K562 (cell line): ENCODE measurements around the gene SLC5A11. TPM values are rescaled to one million over a fixed set of nuclear protein-coding genes. Genes with fewer than 3 reads are reported as not detected.

Source experiments
- ATAC-seq: fragments of 200-7000 bp; cut with Tn5 transposase; 3 replicates; pipeline ENCODE4 v1.9.1; 2020; ENCODE audit warnings: moderate library complexity
- BruUV-seq: library from RNA; stranded (reverse); fragments of 400-500 nt; replicated peaks from 2 replicates; lab custom pipeline; 2021; lab: Mats Ljungman, UMichigan
- CTCF ChIA-PET: fragments of 300-600 bp; formaldehyde crosslinking; extraction: SDS; loops from one replicate; lab custom pipeline; 2021; ENCODE audit warnings: low intra/inter-chr PET ratio; lab: Yijun Ruan, JAX
- POLR2A ChIA-PET: fragments of 300-600, 350-650 bp; sonication (Branson Sonifier 250); formaldehyde crosslinking; extraction: SDS; loops from one replicate; lab custom pipeline; 2021; ENCODE audit warnings: antibody characterized with exemption, inconsistent platforms; lab: Yijun Ruan, JAX
- DNase-seq, 4 experiments: peaks; one replicate each; pipeline versions ENCODE4 v3.0.0 to v3.0.0-alpha.2; 2011 to 2018; ENCODE audit warnings: low spot score in 3 of 4, mixed read lengths in 3 of 4; ENCODE audit errors: extremely low read depth in 1 of 4
- FAIRE-seq: peaks from 2 replicates; lab custom pipeline; 2011; peaks lifted over from hg19 to GRCh38; lab: Jason Lieb, UNC
- H2AFZ ChIP-seq: 2 replicates; pipeline ENCODE4 v1.6.0; 2011; ENCODE audit warnings: low read depth, low read length, control low read depth, inconsistent platforms
- H3K27ac ChIP-seq: fragments of 200-600 bp; 3 replicates; pipeline ENCODE4 v1.8.0; 2011; ENCODE audit warnings: low read depth, mild to moderate bottlenecking, control low read depth, inconsistent platforms, low read length, moderate library complexity, mixed read lengths; ENCODE audit errors: extremely low read depth
- H3K27me3 ChIP-seq, 2 experiments: fragments of 300-600 bp in 1 of 2; 2 replicates in 1 of 2; 3 replicates in 1 of 2; pipeline versions ENCODE4 v1.6.0 to v1.8.0; 2011; ENCODE audit warnings: inconsistent platforms in 2 of 2, low read length in 2 of 2, mild to moderate bottlenecking in 1 of 2, mixed read lengths in 1 of 2, moderate library complexity in 1 of 2; ENCODE audit not compliant: control insufficient read depth in 2 of 2, insufficient read depth in 2 of 2
- H3K36me3 ChIP-seq: fragments of 300-600 bp; 3 replicates; pipeline ENCODE4 v1.8.0; 2011; ENCODE audit warnings: mild to moderate bottlenecking, low read length, inconsistent platforms; ENCODE audit not compliant: control insufficient read depth, insufficient read depth
- H3K4me1 ChIP-seq, 2 experiments: fragments of 200-600 bp in 1 of 2; replicated peaks in 1 of 2; 2 replicates in 1 of 2; 3 replicates in 1 of 2; pipeline versions ENCODE4 v1.5.1 to v1.8.0; 2011; ENCODE audit warnings: inconsistent platforms in 2 of 2, low read length in 2 of 2, mild to moderate bottlenecking in 1 of 2, mixed read lengths in 1 of 2, moderate library complexity in 1 of 2; ENCODE audit not compliant: control insufficient read depth in 2 of 2, insufficient read depth in 2 of 2
- H3K4me2 ChIP-seq: 2 replicates; pipeline ENCODE4 v1.6.1; 2011; ENCODE audit warnings: low read length, control low read depth, inconsistent platforms, mixed read lengths; ENCODE audit not compliant: insufficient read depth
- H3K4me3 ChIP-seq: fragments of 200-600 bp; sonication (generic), shearing (Covaris generic); 2 replicates; pipeline ENCODE4 v1.5.1; 2016; ENCODE audit warnings: control low read depth, inconsistent platforms
- H3K79me2 ChIP-seq: fragments of 200-600 bp; 3 replicates; pipeline ENCODE4 v1.8.0; 2011; ENCODE audit warnings: low read length, inconsistent platforms; ENCODE audit not compliant: control insufficient read depth, insufficient read depth
- H3K9ac ChIP-seq, 2 experiments: 2 replicates each; pipeline versions ENCODE4 v1.6.0 to v1.6.1; 2011; ENCODE audit warnings: low read depth in 2 of 2, low read length in 2 of 2, control low read depth in 1 of 2, inconsistent platforms in 1 of 2, mild to moderate bottlenecking in 1 of 2, mixed read lengths in 1 of 2; ENCODE audit not compliant: insufficient read depth in 1 of 2
- H3K9me1 ChIP-seq: one replicate; pipeline ENCODE4 v1.6.0; 2011; ENCODE audit warnings: inconsistent platforms, mild to moderate bottlenecking, low read length, moderate library complexity; ENCODE audit not compliant: control insufficient read depth, insufficient read depth
- H3K9me3 ChIP-seq: replicated peaks from 2 replicates; pipeline ENCODE4 v1.5.1; 2011; ENCODE audit warnings: low read depth, low read length, inconsistent platforms; ENCODE audit not compliant: control insufficient read depth, insufficient read depth
- H4K20me1 ChIP-seq: replicated peaks from 2 replicates; pipeline ENCODE4 v1.6.1; 2011; ENCODE audit warnings: low read length, inconsistent platforms, mixed read lengths; ENCODE audit not compliant: control insufficient read depth, insufficient read depth
- CREM ChIP-seq: IDR thresholded peaks from 2 replicates; pipeline ENCODE4 v1.6.1; 2014; ENCODE audit warnings: antibody characterized with exemption, low read depth
- CSDE1 ChIP-seq, 2 experiments: fragments of 450-650 bp; IDR thresholded peaks; 2 replicates each; pipeline ENCODE4 v1.6.1; 2016; ENCODE audit warnings: mild to moderate bottlenecking in 1 of 2
- EHMT2 ChIP-seq: fragments of 450-650 bp; IDR thresholded peaks from 2 replicates; pipeline ENCODE4 v1.6.1; 2018; ENCODE audit warnings: antibody characterized with exemption
- GTF3C2 ChIP-seq: IDR thresholded peaks from 3 replicates; pipeline ENCODE4 v1.6.1; 2011; ENCODE audit warnings: borderline replicate concordance, mild to moderate bottlenecking, moderate library complexity; ENCODE audit not compliant: insufficient read length; ENCODE audit errors: extremely low read depth
- MAZ ChIP-seq, 2 experiments: fragments of 450-650 bp in 1 of 2; sonication (generic) in 1 of 2; formaldehyde crosslinking; IDR thresholded peaks in 1 of 2; conservative IDR thresholded peaks in 1 of 2; 2 replicates each; pipeline versions ENCODE4 v1.4.0 to v1.5.0; 2020; ENCODE audit warnings: mild to moderate bottlenecking in 1 of 2, missing genetic modification reagents in 1 of 2
- MIER1 ChIP-seq: fragments of 450-650 bp; IDR thresholded peaks from 2 replicates; pipeline ENCODE4 v1.6.1; 2016; ENCODE audit warnings: antibody characterized with exemption, mild to moderate bottlenecking, low read depth
- NR3C1 ChIP-seq: sonication (generic); formaldehyde crosslinking; IDR thresholded peaks from 2 replicates; pipeline ENCODE4 v1.8.1; 2022; ENCODE audit warnings: missing genetic modification reagents
- SPI1 ChIP-seq: IDR thresholded peaks from 2 replicates; pipeline ENCODE4 v1.6.1; 2011; ENCODE audit warnings: low read depth, low read length, control low read depth, borderline replicate concordance
- ZNF551 ChIP-seq: fragments of 250-450 bp; sonication (Bioruptor Pico); IDR thresholded peaks from 2 replicates; pipeline ENCODE4 v1.5.0; 2021; ENCODE audit warnings: mild to moderate bottlenecking, moderate library complexity
- WGBS: fragments of 100-300 bp; shearing (Covaris generic); methylation state at CpG from one replicate; pipeline ENCODE4 v1.1.6; 2016; ENCODE audit warnings: low coverage, mixed read lengths; ENCODE audit not compliant: insufficient coverage; ENCODE audit errors: missing lambda C conversion rate; 5-methylcytosine and 5-hydroxymethylcytosine counted together
- in situ Hi-C: fragments of 300-500 bp; cut with MboI; formaldehyde crosslinking; loops from 4 replicates; pipeline ENCODE4 v1.15.0; 2018; ENCODE audit warnings: inconsistent platforms, mixed read lengths
- intact Hi-C: fragments of 100-400 bp; cut with micrococcal nuclease; formaldehyde crosslinking; loops from 2 replicates; pipeline ENCODE4 v1.14.2; 2022
- polyA plus RNA-seq, 8 experiments: library from polyadenylated mRNA; depleted of rRNA in 4 of 8; stranded (reverse) in 5 of 8; unstranded in 3 of 8; fragments of >200 nt; fragmentation: Nextera tagmentation in 2 of 8; fragmentation: Illumina TruSeq in 1 of 8; extraction: Ambion mirVana in 2 of 8; extraction: Trizol in 1 of 8; gene quantifications; 2 replicates each; pipeline versions ENCODE4 v1.2.1 to v1.2.3, GENCODE V29; 2011 to 2014; ENCODE audit warnings: inconsistent platforms in 1 of 8, missing spikeins in 1 of 8
- total RNA-seq, 7 experiments: library from RNA; depleted of rRNA in 6 of 7; stranded (reverse); fragments of >200 nt in 6 of 7; fragmentation: Illumina TruSeq in 2 of 7; extraction: Trizol in 2 of 7; gene quantifications; 2 replicates each; pipeline versions ENCODE4 v1.2.1 to v1.2.3, GENCODE V29; 2011 to 2021; ENCODE audit warnings: low replicate concordance in 1 of 7
- TF ChIP-seq, protein P1 (sequence below), 2 experiments: fragments of 450-650 bp; IDR thresholded peaks; 2 replicates each; pipeline ENCODE4 v1.6.1; 2018; ENCODE audit warnings: mild to moderate bottlenecking in 2 of 2, low read depth in 1 of 2; ENCODE audit not compliant: partially characterized antibody in 2 of 2

Gene SLC5A11
- total and polyA plus RNA-seq, 9 of the 15 experiments (the other 6 are each of a cell fraction or from before 2014, with no cell fraction given) = 0.04 to 0.25 (median 0.11) TPM; not detected in 3

DNA sequence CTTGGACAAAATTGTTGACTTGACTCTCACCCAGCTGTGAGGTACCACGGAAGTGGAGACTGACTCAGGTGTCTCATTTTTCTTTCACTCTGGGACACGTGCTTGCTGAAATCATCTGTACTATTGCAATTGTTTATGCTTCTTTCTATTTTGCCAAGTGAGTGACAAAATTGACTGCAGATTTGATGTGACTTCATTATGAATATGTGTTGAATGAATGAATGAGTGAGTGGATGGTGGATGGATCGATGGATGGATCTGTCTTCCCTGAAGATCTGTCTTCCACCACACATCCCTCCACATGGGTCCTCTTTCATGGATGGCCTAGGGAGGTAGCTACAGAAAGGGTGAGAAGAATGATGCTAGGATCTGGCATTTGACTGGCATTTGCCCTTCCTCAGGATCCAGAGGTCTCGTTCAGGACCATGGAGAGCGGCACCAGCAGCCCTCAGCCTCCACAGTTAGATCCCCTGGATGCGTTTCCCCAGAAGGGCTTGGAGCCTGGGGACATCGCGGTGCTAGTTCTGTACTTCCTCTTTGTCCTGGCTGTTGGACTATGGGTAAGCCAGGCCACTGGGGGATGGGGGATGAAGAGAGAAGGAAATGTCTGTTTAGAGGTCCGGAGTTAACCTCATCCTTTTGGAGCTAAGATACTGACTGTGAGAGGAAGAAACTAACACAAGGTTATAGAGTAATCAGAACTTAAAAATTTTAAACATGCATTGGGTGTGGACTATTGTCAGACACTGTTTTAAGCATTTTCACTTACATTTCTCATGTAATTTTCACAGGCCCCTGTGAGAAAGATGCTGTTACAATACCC, 12.7 kb downstream of the SLC5A11 start:
- no peak overlapping the region for H3K4me2 ChIP-seq
- no peaks in the 10 kb centered on the region for H3K27me3 ChIP-seq
- 6% methylated on average over 9 of the region's 9 CpGs for WGBS
- POLR2A ChIA-PET = interaction anchor here (1.2 kb wide), 1 partner anchor 30 kb away, joined by 3 read pairs; no protein-coding TSS in a partner anchor
- peak; percentile 80 for ATAC-seq
- no peaks in the 10 kb centered on the region for H3K79me2 ChIP-seq
- H3K9me1 ChIP-seq = no peaks in the 10 kb centered on the region
- FAIRE-seq = peak; percentile 67
- H4K20me1 ChIP-seq = no peaks in the 10 kb centered on the region
- peak; percentile 67 to 76 (median 74) for DNase-seq
- in situ Hi-C loops (no loop called here), intact Hi-C loops (no loop called here)
- CTCF ChIA-PET = no interaction called here
- no peaks in the 10 kb centered on the region for H3K36me3 ChIP-seq
- no peak overlapping the region; a peak in 1 of 4 replicates for H3K9ac ChIP-seq
- H3K9me3 ChIP-seq = no peaks in the 10 kb centered on the region
- no peak overlapping the region for H2AFZ ChIP-seq
- peaks cover 0 to 5% of the 10 kb centered on the region in 2 experiments; a peak in 2 of 5 replicates for H3K4me1 ChIP-seq
- H3K27ac ChIP-seq = no peak overlapping the region
- H3K4me3 ChIP-seq = no peak overlapping the region
- BruUV-seq = no TSS peak
- no peak for TF ChIP-seq CSDE1 (IDR thresholded peaks at IDR 0.05)
- peak; percentile 31; the same call in 1 of the 2 replicates for TF ChIP-seq SPI1
- peak; percentile 95 for TF ChIP-seq MIER1
- TF ChIP-seq GTF3C2 = no peak
- TF ChIP-seq NR3C1 (CRISPR knock-in tag) = peak; percentile 59; the same call in 1 of the 2 replicates
- TF ChIP-seq CREM = 0 out of 2 replicates have a peak, but pooled peaks have one; percentile 13
- 0 out of 4 replicates have a peak, but pooled peaks have one; percentile 17 to 27 for TF ChIP-seq MAZ (CRISPR knock-in tag; conservative IDR thresholded peaks at IDR 0.05 in 1 of 2, IDR thresholded peaks at IDR 0.05 in 1 of 2)
- TF ChIP-seq, protein P1, sequence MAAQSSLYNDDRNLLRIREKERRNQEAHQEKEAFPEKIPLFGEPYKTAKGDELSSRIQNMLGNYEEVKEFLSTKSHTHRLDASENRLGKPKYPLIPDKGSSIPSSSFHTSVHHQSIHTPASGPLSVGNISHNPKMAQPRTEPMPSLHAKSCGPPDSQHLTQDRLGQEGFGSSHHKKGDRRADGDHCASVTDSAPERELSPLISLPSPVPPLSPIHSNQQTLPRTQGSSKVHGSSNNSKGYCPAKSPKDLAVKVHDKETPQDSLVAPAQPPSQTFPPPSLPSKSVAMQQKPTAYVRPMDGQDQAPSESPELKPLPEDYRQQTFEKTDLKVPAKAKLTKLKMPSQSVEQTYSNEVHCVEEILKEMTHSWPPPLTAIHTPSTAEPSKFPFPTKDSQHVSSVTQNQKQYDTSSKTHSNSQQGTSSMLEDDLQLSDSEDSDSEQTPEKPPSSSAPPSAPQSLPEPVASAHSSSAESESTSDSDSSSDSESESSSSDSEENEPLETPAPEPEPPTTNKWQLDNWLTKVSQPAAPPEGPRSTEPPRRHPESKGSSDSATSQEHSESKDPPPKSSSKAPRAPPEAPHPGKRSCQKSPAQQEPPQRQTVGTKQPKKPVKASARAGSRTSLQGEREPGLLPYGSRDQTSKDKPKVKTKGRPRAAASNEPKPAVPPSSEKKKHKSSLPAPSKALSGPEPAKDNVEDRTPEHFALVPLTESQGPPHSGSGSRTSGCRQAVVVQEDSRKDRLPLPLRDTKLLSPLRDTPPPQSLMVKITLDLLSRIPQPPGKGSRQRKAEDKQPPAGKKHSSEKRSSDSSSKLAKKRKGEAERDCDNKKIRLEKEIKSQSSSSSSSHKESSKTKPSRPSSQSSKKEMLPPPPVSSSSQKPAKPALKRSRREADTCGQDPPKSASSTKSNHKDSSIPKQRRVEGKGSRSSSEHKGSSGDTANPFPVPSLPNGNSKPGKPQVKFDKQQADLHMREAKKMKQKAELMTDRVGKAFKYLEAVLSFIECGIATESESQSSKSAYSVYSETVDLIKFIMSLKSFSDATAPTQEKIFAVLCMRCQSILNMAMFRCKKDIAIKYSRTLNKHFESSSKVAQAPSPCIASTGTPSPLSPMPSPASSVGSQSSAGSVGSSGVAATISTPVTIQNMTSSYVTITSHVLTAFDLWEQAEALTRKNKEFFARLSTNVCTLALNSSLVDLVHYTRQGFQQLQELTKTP (IDR thresholded peaks at IDR 0.05; ENCODE audit: low read depth in 1 of 2, partially characterized antibody in 2 of 2) = peak in 1 of 2 experiments; percentile 81
- peak; percentile 97 for TF ChIP-seq EHMT2
- TF ChIP-seq ZNF551 (CRISPR knock-in tag) = no peak
